Pancreas (tissue), 10 donors: ENCODE data around the gene HOMER3. TPM values are rescaled to one million over a fixed set of nuclear protein-coding genes. Genes with fewer than 3 reads are reported as not detected.

ENCODE experiments used
- ATAC-seq, 4 donors: fragments of 200-7000 bp; cut with Tn5 transposase; one replicate each; pipeline versions ENCODE4 v1.8.0 to v1.9.1; 2020; ENCODE audit warnings: mild to moderate bottlenecking in 4 of 4, moderate library complexity in 4 of 4
- DNase-seq, 6 donors: peaks; one replicate each; pipeline ENCODE4 v3.0.0-alpha.2; 2020
- FAIRE-seq: peaks from 2 replicates; lab custom pipeline; 2012; peaks lifted over from hg19 to GRCh38; lab: Jason Lieb, UNC
- H3K27ac ChIP-seq, 4 donors: fragments of 200-600 bp; sonication (generic); 1 replicate in 3 of 4; 2 replicates in 1 of 4; pipeline versions ENCODE4 v1.5.0 to v1.8.0; 2020
- H3K27me3 ChIP-seq, 4 donors: fragments of 200-600 bp; one replicate each; pipeline ENCODE4 v1.8.0; 2021
- H3K36me3 ChIP-seq, 3 donors: fragments of 200-600 bp; sonication (generic) in 1 of 3; one replicate each; pipeline versions ENCODE4 v1.5.0 to v1.8.0; 2020 to 2021
- H3K4me1 ChIP-seq, 3 donors: fragments of 200-600 bp; one replicate each; pipeline ENCODE4 v1.8.0; 2021
- H3K4me3 ChIP-seq, 4 donors: fragments of 200-600 bp; sonication (generic) in 2 of 4; one replicate each; pipeline versions ENCODE4 v1.5.0 to v1.8.0; 2020 to 2021
- H3K9me3 ChIP-seq, 4 donors: fragments of 200-600 bp; one replicate each; pipeline ENCODE4 v1.8.0; 2021
- WGBS, 2 donors: extraction: QIAGEN DNeasy Blood & Tissue Kit; methylation state at CpG; one replicate each; pipeline ENCODE4 v1.1.7; 2013; 5-methylcytosine and 5-hydroxymethylcytosine counted together
- intact Hi-C, 3 donors: fragments of 100-400 bp; cut with DNase I; formaldehyde crosslinking; loops; one replicate each; pipeline versions ENCODE4 v1.11.1 to v1.14.2; 2022
- polyA plus RNA-seq, 2 donors: library from polyadenylated mRNA; stranded (reverse); fragments of 200-250 nt; gene quantifications; one replicate each; pipeline ENCODE4 v1.2.3, GENCODE V29; 2013
- total RNA-seq, 6 donors: library from RNA; stranded (reverse); fragmentation: NEBNext Ultra II Directional in 4 of 6; extraction: Animal tissue kit (Norgen Biotek cat#: 25700) in 4 of 6; gene quantifications; one replicate each; pipeline versions ENCODE4 v1.2.1 to v1.2.4, GENCODE V29; 2021 to 2023
- TF ChIP-seq, protein P1 (sequence below), 4 donors: fragments of 200-600 bp; sonication (generic) in 3 of 4; IDR thresholded peaks; one replicate each; pipeline versions ENCODE4 v1.5.0 to v1.8.0; 2021; ENCODE audit warnings: antibody characterized with exemption in 4 of 4
- donor health status: healthy with polysubstance abuse.
- donor health status: DM: no; HTN: no; CAD: no; lungs with moderate emphysema.
- donor health status: DM: no; HTN: no; CAD: no.
- donor health status: control.
- donor health status: control.
- donor health status: Bipolar disorder and iron deficiency.
- donor health status: DM: yes; HTN: yes; CAD: no.
- donor health status: DM: no; HTN: no; CAD: no.
- donor health status: DM: no; HTN: no; CAD: no.
- donor health status: DM: yes; HTN: yes; CAD: no.

Gene HOMER3
- total and polyA plus RNA-seq, 8 donors, result 3.7 to 24.8 (median 6.0) TPM

DNA sequence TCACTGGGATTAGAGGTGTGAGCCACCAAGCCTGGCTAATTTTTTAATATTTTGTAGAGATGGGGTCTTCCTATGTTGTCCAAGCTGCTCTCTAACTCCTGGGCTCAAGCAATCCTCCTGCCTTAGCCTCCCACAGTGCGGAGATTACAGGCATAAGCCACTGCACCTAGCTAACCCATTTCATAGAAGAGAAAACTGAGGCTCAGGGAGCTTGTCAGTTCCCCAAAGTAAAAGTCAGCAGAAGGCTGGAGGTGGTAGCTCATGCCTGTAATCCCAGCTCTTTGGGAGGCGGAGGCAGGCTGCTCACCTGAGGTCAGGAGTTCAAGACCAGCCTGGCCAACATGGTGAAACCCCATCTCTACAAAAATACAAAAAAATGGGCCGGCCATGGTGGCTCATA, 8.8 kb upstream of the HOMER3 start:
- no peak for ATAC-seq
- no peaks in the 10 kb centered on the region for H3K9me3 ChIP-seq
- TF ChIP-seq, protein P1, sequence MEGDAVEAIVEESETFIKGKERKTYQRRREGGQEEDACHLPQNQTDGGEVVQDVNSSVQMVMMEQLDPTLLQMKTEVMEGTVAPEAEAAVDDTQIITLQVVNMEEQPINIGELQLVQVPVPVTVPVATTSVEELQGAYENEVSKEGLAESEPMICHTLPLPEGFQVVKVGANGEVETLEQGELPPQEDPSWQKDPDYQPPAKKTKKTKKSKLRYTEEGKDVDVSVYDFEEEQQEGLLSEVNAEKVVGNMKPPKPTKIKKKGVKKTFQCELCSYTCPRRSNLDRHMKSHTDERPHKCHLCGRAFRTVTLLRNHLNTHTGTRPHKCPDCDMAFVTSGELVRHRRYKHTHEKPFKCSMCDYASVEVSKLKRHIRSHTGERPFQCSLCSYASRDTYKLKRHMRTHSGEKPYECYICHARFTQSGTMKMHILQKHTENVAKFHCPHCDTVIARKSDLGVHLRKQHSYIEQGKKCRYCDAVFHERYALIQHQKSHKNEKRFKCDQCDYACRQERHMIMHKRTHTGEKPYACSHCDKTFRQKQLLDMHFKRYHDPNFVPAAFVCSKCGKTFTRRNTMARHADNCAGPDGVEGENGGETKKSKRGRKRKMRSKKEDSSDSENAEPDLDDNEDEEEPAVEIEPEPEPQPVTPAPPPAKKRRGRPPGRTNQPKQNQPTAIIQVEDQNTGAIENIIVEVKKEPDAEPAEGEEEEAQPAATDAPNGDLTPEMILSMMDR (IDR thresholded peaks at IDR 0.05), result no peak
- 73 to 82% methylated on average over 3 of the region's 3 CpGs for WGBS, 2 donors
- intact Hi-C loops, result no loop called here
- no peaks in the 10 kb centered on the region for H3K36me3 ChIP-seq
- DNase-seq, result no peak
- no peak for FAIRE-seq
- H3K4me3 ChIP-seq, result no peak overlapping the region
- no peaks in the 10 kb centered on the region for H3K4me1 ChIP-seq
- H3K27me3 ChIP-seq, result no peaks in the 10 kb centered on the region
- no peak overlapping the region for H3K27ac ChIP-seq

- Histone ChIP-seq H3K36me3 (no peaks in the 10 kb centered on the region), H3K9me3 (no peaks in the 10 kb centered on the region), H3K27ac (no peak overlapping the region), H3K4me3 (no peak overlapping the region), H3K27me3 (no peaks in the 10 kb centered on the region), H3K4me1 (no peaks in the 10 kb centered on the region)
- FAIRE-seq (no peak), DNase-seq (no peak), ATAC-seq (no peak)
- 66 to 88% methylated on average over 5 of the region's 5 CpGs for WGBS, 2 donors
- TF ChIP-seq, protein P1 (IDR thresholded peaks at IDR 0.05), result no peak
- intact Hi-C loops, result no loop called here
Measured at GRCh38 chr19:18948976-18949356, 7.9 kb upstream of the HOMER3 start.

DNA sequence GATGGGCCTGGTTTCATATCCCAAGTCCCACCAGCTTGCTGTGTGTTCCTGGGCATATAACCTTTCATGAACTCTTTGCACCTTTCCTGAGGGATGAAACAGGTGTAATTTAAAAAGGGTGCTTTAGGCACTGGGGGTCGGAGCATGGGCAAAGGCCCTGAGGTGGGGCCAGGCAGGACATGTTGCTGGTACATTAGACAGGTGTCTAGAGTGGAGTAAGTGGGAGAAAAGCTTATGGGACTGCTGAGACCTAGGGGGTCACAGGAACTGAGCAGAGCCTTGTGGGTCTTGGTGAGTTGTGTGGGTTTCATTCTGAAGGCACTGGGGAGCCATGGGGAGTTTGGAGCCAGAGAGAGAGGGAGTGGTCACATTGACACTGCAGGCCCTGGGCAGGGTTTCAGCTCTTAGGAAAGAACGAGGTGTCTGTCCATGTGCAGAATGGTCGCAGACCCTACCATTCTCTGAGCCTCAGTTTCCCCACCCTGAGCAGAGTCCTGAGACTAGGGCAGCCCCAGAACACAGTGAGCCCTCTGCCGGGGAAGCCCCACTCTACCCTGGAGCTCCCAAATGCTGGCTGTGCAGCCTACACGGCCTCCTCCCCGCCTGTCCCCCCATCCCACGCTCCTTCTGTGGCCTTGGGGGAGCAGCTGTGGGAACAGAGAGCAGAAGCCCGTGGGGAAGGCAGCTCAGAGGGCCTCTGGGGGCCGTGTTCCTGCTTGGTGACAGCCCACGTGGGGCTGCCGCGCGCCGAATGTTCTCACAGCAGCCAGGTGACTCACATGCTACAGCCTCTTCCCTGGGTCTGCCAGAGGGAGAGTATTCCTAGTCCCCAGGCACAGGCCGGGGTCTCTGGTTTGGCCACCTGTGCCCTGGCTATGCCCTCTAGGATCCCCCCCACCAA, 7.3 kb upstream of the HOMER3 start:
- intact Hi-C loops, result no loop called here
- Histone ChIP-seq H3K36me3 (no peaks in the 10 kb centered on the region), H3K27ac (no peak overlapping the region), H3K27me3 (no peaks in the 10 kb centered on the region), H3K4me1 (no peaks in the 10 kb centered on the region), H3K9me3 (no peaks in the 10 kb centered on the region), H3K4me3 (no peak overlapping the region)
- DNase-seq (no peak), FAIRE-seq (no peak), ATAC-seq (no peak)
- WGBS, 2 donors, result 63 to 73% methylated on average over 15 of the region's 15 CpGs
- TF ChIP-seq, protein P1 (IDR thresholded peaks at IDR 0.05), result no peak

DNA sequence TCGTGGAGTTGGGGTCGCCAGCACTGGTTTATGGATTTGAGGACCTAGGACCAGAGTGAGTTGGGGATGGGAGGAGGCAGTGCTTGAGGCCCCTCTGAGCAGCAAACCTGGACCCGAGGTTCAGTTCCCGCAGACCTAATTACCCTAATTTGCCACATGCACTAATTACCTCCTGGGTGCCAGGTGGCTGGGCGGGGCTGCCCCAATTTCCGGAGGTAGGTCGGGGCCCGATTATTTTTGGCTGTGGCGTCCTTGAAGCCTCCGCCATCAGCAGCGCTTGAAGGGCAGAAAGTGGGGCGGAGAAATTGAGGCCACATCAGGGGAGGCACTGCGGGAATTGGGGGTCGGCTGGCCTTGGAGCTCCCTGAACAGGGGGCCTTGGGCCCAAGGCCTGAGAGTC, 5.9 kb upstream of the HOMER3 start:
- intact Hi-C loops, result no loop called here
- no peaks in the 10 kb centered on the region for H3K9me3 ChIP-seq

More for the DNA sequence above, 5.9 kb upstream of the HOMER3 start:
- TF ChIP-seq, protein P1 (IDR thresholded peaks at IDR 0.05), result no peak
- Histone ChIP-seq H3K27ac (no peak overlapping the region), H3K4me1 (no peaks in the 10 kb centered on the region), H3K36me3 (no peaks in the 10 kb centered on the region), H3K27me3 (no peaks in the 10 kb centered on the region), H3K4me3 (no peak overlapping the region)
- DNase-seq (no peak), FAIRE-seq (no peak), ATAC-seq (no peak)
- 58 to 68% methylated on average over 14 of the region's 14 CpGs for WGBS, 2 donors
